ENCODE results near the gene CCDC85A.

CCDC85A gene

DNA sequence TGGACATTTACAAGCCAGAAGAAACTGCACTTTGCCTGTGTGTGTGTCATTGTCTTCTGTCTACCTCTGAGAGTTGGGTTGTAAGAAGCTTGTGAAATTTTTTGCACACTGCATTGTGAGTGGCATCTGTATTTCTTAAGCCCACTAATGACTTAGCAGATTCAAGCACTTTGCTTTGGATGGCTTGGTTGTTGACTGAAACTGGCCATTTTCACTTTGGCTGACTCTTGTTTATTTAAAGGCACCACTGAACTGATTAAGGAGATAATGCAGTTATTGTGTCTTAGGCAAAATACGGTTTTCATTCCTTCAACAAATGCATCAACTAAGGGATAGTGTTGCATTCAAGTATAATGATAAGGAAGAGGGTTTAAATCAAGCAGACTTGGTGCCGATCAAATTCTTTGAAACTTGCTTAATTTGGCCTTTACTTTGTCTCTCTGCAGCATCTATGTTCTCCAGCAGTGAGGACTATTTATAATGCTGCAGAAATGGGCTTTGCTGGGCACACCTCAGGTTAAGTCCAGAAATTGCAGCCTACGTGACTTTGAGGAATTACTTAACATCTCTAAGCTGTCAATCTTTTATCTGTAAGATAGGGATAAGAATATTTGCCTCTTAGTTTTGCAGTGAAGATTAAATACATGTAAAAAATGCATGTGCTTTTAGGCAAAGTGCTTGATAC is 142.0 kb downstream of the CCDC85A start:
- DNase-seq (ENCODE audit: low read depth) = no peak
- H3K4me3 ChIP-seq (ENCODE audit: low read depth, low read length) = no peak overlapping the region
- no peak for TF ChIP-seq CTCF (IDR thresholded peaks at IDR 0.05; ENCODE audit: low read depth, low read length, missing control alignments)

DNA sequence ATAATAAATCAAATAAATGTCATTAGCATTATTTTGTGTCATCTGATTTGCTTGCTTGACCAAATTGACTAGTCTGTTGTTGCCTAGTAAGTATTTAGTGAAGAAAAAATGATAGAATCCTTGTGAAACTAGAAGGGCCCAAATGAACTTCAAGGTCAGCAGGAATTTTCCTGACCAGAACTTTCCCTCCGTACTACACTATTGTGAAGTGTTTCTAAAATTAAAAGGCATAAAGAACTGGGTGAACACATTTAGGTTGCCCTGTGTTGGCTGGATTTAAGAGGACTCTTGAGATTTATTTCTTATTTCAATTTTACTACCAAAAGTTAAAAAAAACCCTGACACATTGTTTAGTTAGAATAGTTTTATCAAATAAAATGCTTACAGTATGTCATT is 142.6 kb downstream of the CCDC85A start:
- no peak overlapping the region for H3K4me3 ChIP-seq (ENCODE audit: low read depth, low read length)
- no peak for TF ChIP-seq CTCF (IDR thresholded peaks at IDR 0.05; ENCODE audit: low read depth, low read length, missing control alignments)

GRCh38 chr2:56331810-56332209 is 148.0 kb downstream of the CCDC85A start:
- no peak overlapping the region for H3K4me3 ChIP-seq (ENCODE audit: low read depth, low read length)
- DNase-seq (ENCODE audit: low read depth) = no peak
- TF ChIP-seq CTCF (IDR thresholded peaks at IDR 0.05; ENCODE audit: low read depth, low read length, missing control alignments) = no peak

More for the DNA sequence above, 142.6 kb downstream of the CCDC85A start:
- no peak for DNase-seq (ENCODE audit: low read depth)

- TF ChIP-seq CTCF (IDR thresholded peaks at IDR 0.05; ENCODE audit: low read depth, low read length, missing control alignments) = no peak
- H3K4me3 ChIP-seq (ENCODE audit: low read depth, low read length) = no peak overlapping the region
- DNase-seq (ENCODE audit: low read depth) = no peak
Measured at GRCh38 chr2:56333812-56334485, 150.2 kb downstream of the CCDC85A start.

DNA sequence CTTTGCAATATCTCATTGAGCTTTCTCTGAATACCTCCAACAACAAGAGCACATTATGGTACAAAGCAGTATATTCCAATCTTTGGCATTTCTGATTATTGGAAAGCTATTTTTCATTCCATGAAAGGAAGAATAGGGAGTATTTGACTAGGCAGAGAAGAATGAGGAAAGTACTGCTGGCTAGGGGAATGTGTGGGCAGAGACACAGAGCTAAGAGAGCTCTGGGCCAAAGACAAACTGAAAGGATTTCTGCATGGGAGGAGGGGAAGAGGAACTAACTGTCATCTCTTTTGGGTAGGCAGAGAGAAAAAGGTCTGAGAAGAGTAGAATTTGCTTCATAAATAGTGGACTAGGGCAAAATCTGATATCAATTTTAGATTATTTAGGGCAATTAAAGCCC is 150.8 kb downstream of the CCDC85A start:
- no peak for TF ChIP-seq CTCF (IDR thresholded peaks at IDR 0.05; ENCODE audit: low read depth, low read length, missing control alignments)
- H3K4me3 ChIP-seq (ENCODE audit: low read depth, low read length) = no peak overlapping the region
- no peak for DNase-seq (ENCODE audit: low read depth)

DNA sequence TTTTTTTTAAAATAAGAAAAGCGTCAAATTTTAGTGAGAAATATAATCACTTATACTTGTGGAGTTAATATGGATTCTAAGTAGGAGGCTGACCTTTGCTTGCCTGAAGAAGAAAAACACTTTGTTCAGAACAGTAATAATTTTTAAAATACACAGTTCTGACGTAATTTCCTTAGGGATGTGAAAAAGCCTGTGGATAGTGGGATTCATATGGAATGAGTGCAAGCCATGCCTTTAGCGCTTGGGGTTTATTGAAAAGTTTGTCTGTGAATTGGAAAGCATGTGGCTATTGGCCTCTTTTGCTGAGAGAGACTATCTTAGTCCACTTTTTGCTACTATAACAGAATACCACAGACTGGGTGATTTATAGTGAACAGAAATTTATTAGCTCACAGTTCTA is 151.3 kb downstream of the CCDC85A start:
- no peak for TF ChIP-seq CTCF (IDR thresholded peaks at IDR 0.05; ENCODE audit: low read depth, low read length, missing control alignments)
- H3K4me3 ChIP-seq (ENCODE audit: low read depth, low read length) = no peak overlapping the region
- no peak for DNase-seq (ENCODE audit: low read depth)

DNA sequence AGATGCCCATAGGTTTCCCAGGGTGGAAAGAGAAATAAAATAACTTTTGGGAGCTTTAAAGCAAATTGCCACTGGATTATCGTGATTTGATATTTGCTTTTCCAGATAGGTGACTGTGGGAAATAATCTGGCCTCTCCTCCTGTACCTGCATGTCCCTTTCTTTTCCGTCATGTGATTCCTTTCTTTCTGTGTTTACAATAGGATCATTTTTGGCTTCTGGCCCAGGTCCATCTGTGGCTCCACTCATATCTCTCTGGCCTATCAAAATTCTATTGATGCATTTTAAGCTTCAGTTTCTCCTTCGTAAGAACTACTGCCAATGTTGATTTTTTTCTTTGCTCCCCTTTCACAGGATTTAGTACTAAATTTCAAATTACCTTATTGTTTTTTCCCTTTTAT is 153.6 kb downstream of the CCDC85A start:
- H3K4me3 ChIP-seq (ENCODE audit: low read depth, low read length) = no peak overlapping the region
- DNase-seq (ENCODE audit: low read depth) = no peak
- TF ChIP-seq CTCF (IDR thresholded peaks at IDR 0.05; ENCODE audit: low read depth, low read length, missing control alignments) = no peak
